Measurements from ENCODE around the gene SLC2A4RG. TPM values are rescaled to one million over a fixed set of nuclear protein-coding genes. Genes with fewer than 3 reads are reported as not detected.

SLC2A4RG gene
- total RNA-seq, 1 donor from 2014 or later, result 64.1 TPM

GRCh38 chr20:63755933-63756647 lies 16.5 kb downstream of the SLC2A4RG start:
- DNase-seq, result no peak

GRCh38 chr20:63756648-63756991 lies 17.0 kb downstream of the SLC2A4RG start:
- no peak for TF ChIP-seq CTCF (IDR thresholded peaks at IDR 0.05)
- intact Hi-C loops (cut with DNase I), result no loop called here
- Histone ChIP-seq H3K27me3 (no peaks in the 10 kb centered on the region), H3K4me3 (no peak overlapping the region), H3K36me3 (no peaks in the 10 kb centered on the region), H3K27ac (no peak overlapping the region), H3K9me3 (no peaks in the 10 kb centered on the region), H3K4me1 (no peaks in the 10 kb centered on the region)
- DNase-seq (no peak), ATAC-seq (no peak)

More at GRCh38 chr20:63755933-63756647, 16.5 kb downstream of the SLC2A4RG start:
- Histone ChIP-seq H3K4me3 (no peak overlapping the region), H3K36me3 (no peaks in the 10 kb centered on the region), H3K9me3 (no peaks in the 10 kb centered on the region), H3K4me1 (no peaks in the 10 kb centered on the region), H3K27ac (no peak overlapping the region), H3K27me3 (no peaks in the 10 kb centered on the region)
- TF ChIP-seq CTCF (IDR thresholded peaks at IDR 0.05), result no peak
- intact Hi-C loops (cut with DNase I), result no loop called here
- no peak for ATAC-seq

- intact Hi-C loops (cut with DNase I), result no loop called here
- no peak overlapping the region for H3K4me3 ChIP-seq
- no peak for ATAC-seq
- no peaks in the 10 kb centered on the region for H3K9me3 ChIP-seq
- TF ChIP-seq CTCF (IDR thresholded peaks at IDR 0.05), result no peak
- H3K4me1 ChIP-seq, result no peaks in the 10 kb centered on the region
- H3K27ac ChIP-seq, result no peak overlapping the region
- no peak for DNase-seq
- no peaks in the 10 kb centered on the region for H3K36me3 ChIP-seq
- H3K27me3 ChIP-seq, result no peaks in the 10 kb centered on the region
Measured at GRCh38 chr20:63758152-63758551, 18.6 kb downstream of the SLC2A4RG start.

GRCh38 chr20:63759377-63759901 lies 19.9 kb downstream of the SLC2A4RG start:
- intact Hi-C loops (cut with DNase I), result no loop called here
- ATAC-seq, result no peak
- no peak overlapping the region for H3K4me3 ChIP-seq
- H3K36me3 ChIP-seq, result no peaks in the 10 kb centered on the region
- H3K4me1 ChIP-seq, result no peaks in the 10 kb centered on the region
- no peaks in the 10 kb centered on the region for H3K27me3 ChIP-seq
- no peak overlapping the region for H3K27ac ChIP-seq
- no peak for TF ChIP-seq CTCF (IDR thresholded peaks at IDR 0.05)
- DNase-seq, result no peak
- H3K9me3 ChIP-seq, result no peaks in the 10 kb centered on the region

GRCh38 chr20:63765082-63765873 lies 25.7 kb downstream of the SLC2A4RG start:
- ATAC-seq, result no peak
- Histone ChIP-seq H3K27me3 (no peaks in the 10 kb centered on the region), H3K36me3 (no peaks in the 10 kb centered on the region), H3K27ac (no peak overlapping the region), H3K4me1 (no peaks in the 10 kb centered on the region), H3K9me3 (no peaks in the 10 kb centered on the region), H3K4me3 (no peak overlapping the region)
- TF ChIP-seq CTCF (IDR thresholded peaks at IDR 0.05), result no peak
- DNase-seq, result no peak
- intact Hi-C loops (cut with DNase I), result no loop called here

Data from upper lobe of right lung (tissue), 1 donor.